SU-DHL-6 (cell line): ENCODE measurements around the gene KCNC1.

Experiments
- H2AFZ ChIP-seq: fragments of 200-600 bp; sonication (generic); 2 replicates; pipeline ENCODE4 v1.6.1; 2014; ENCODE audit warnings: low read depth, mild to moderate bottlenecking, moderate library complexity, mixed read lengths, antibody characterized with exemption, low read length; ENCODE audit not compliant: severe bottlenecking
- H3F3A ChIP-seq: fragments of 200-600 bp; shearing (Covaris generic); 2 replicates; pipeline ENCODE4 v1.6.0; 2016; ENCODE audit warnings: antibody characterized with exemption, mild to moderate bottlenecking; ENCODE audit not compliant: insufficient read depth
- H3K27ac ChIP-seq: fragments of 200-600 bp; sonication (generic); 2 replicates; pipeline ENCODE4 v1.5.1; 2016; ENCODE audit warnings: low read depth, mild to moderate bottlenecking, low read length, moderate library complexity, mixed read lengths
- H3K27me3 ChIP-seq: fragments of 200-600 bp; sonication (generic), shearing (Covaris generic); 2 replicates; pipeline ENCODE4 v1.6.0; 2014; ENCODE audit warnings: mild to moderate bottlenecking, low read length
- H3K36me3 ChIP-seq: fragments of 200-600 bp; sonication (generic); 2 replicates; pipeline ENCODE4 v1.6.1; 2014; ENCODE audit warnings: mild to moderate bottlenecking, low read length, mixed read lengths
- H3K4me2 ChIP-seq: fragments of 300-600, 200-600 bp; shearing (Covaris generic), sonication (generic); 2 replicates; pipeline ENCODE4 v1.6.0; 2014; ENCODE audit warnings: low read length, low read depth, mild to moderate bottlenecking; ENCODE audit not compliant: poor library complexity, severe bottlenecking
- H3K4me3 ChIP-seq: fragments of 200-600 bp; sonication (generic); 2 replicates; pipeline ENCODE4 v1.5.1; 2014; ENCODE audit warnings: antibody characterized with exemption, low read length, mild to moderate bottlenecking, mixed read lengths; ENCODE audit not compliant: insufficient read depth, poor library complexity, severe bottlenecking
- H3K79me2 ChIP-seq: fragments of 200-600 bp; sonication (generic); 2 replicates; pipeline ENCODE4 v1.6.1; 2014; ENCODE audit warnings: mild to moderate bottlenecking, low read length, moderate library complexity; ENCODE audit not compliant: insufficient read depth
- H3K9ac ChIP-seq: fragments of 200-600 bp; sonication (generic); 2 replicates; pipeline ENCODE4 v1.7.0; 2014; ENCODE audit warnings: mild to moderate bottlenecking, low read length
- H3K9me2 ChIP-seq: fragments of 200-600 bp; sonication (generic); replicated peaks from 2 replicates; pipeline ENCODE4 v1.6.1; 2014; ENCODE audit warnings: low read length; ENCODE audit not compliant: insufficient read depth
- H3K9me3 ChIP-seq: fragments of 200-600 bp; sonication (generic); 2 replicates; pipeline ENCODE4 v1.6.1; 2014; ENCODE audit warnings: low read length, mixed read lengths; ENCODE audit not compliant: insufficient read depth
- H4K20me1 ChIP-seq: fragments of 200-600 bp; sonication (generic); 2 replicates; pipeline ENCODE4 v1.6.1; 2014; ENCODE audit warnings: low read depth, mild to moderate bottlenecking, antibody characterized with exemption, low read length, moderate library complexity, mixed read lengths
- EZH2phosphoT487 ChIP-seq: fragments of 200-600 bp; sonication (generic), shearing (Covaris generic); conservative IDR thresholded peaks from 2 replicates; pipeline ENCODE4 v1.6.1; 2018; ENCODE audit warnings: mild to moderate bottlenecking, antibody characterized with exemption, low read length, moderate library complexity, mixed read lengths
- TF ChIP-seq, protein P1 (sequence below): fragments of 200-600 bp; sonication (generic); IDR thresholded peaks from one replicate; pipeline ENCODE4 v1.5.1; 2017; ENCODE audit warnings: antibody characterized with exemption, mild to moderate bottlenecking, low read length, moderate library complexity; ENCODE audit not compliant: insufficient read depth, poor library complexity, severe bottlenecking

KCNC1 gene

DNA sequence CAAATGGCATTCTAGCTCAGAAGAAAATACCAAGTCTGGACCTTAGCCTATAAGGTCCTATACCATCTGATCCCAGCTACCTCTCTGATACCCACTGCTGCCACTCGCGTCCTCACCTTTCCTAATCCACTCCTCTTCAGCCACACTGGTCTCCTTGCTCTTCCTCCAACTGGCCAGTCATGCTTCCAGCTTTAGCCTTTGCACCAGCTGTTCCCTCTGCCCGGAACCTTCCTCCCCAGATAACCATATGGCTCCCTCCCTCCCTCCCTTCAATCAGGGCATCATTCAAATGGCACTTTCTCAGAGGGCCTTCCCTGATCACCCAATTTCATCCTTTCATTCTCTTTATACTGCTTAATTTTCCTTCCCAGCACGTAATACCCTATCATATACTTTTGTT is 67.9 kb downstream of the KCNC1 start:
- Histone ChIP-seq H3K9ac (no peak overlapping the region), H3F3A (no peaks in the 10 kb centered on the region), H2AFZ (no peak overlapping the region), H3K79me2 (no peaks in the 10 kb centered on the region), H3K9me3 (no peaks in the 10 kb centered on the region), H4K20me1 (no peaks in the 10 kb centered on the region), H3K4me3 (no peak overlapping the region), H3K27me3 (no peaks in the 10 kb centered on the region), H3K9me2 (no peaks in the 10 kb centered on the region), H3K36me3 (no peaks in the 10 kb centered on the region), H3K27ac (no peak overlapping the region), H3K4me2 (no peak overlapping the region)
- TF ChIP-seq, protein P1, sequence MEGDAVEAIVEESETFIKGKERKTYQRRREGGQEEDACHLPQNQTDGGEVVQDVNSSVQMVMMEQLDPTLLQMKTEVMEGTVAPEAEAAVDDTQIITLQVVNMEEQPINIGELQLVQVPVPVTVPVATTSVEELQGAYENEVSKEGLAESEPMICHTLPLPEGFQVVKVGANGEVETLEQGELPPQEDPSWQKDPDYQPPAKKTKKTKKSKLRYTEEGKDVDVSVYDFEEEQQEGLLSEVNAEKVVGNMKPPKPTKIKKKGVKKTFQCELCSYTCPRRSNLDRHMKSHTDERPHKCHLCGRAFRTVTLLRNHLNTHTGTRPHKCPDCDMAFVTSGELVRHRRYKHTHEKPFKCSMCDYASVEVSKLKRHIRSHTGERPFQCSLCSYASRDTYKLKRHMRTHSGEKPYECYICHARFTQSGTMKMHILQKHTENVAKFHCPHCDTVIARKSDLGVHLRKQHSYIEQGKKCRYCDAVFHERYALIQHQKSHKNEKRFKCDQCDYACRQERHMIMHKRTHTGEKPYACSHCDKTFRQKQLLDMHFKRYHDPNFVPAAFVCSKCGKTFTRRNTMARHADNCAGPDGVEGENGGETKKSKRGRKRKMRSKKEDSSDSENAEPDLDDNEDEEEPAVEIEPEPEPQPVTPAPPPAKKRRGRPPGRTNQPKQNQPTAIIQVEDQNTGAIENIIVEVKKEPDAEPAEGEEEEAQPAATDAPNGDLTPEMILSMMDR: no peak
- no peak for TF ChIP-seq EZH2phosphoT487

DNA sequence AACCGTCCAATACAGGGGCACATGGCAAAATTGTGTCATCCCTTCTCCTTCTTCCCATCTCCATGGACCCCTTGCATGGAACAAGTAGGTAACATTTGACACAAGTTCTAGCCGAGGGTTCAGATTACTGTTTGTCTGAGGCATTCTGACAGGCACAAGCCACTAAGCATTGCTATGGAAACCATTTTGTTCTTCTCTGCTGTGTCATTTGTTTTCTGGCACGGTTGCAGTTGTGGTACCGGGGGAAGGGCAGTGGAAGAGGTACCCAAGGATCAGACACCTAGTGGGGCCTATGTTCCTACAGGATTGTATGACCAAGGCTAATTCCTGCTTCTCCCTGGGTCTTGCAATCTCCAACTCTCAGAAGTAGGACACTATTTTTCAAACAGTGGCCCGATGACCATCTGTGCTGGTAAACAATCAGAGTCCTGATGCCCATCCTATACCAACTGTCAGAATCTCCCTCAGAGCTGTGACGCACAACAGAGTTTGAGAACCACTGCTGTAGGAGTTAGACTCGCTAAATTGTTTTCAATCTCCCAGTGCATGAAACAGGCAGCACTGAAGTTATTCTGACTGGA is 69.3 kb downstream of the KCNC1 start:
- no peak for TF ChIP-seq EZH2phosphoT487
- TF ChIP-seq, protein P1: no peak
- Histone ChIP-seq H3K9me2 (no peaks in the 10 kb centered on the region), H3K36me3 (no peaks in the 10 kb centered on the region), H3K27me3 (no peaks in the 10 kb centered on the region), H3F3A (no peaks in the 10 kb centered on the region), H3K4me2 (no peak overlapping the region), H3K4me3 (no peak overlapping the region), H3K79me2 (no peaks in the 10 kb centered on the region), H3K9ac (no peak overlapping the region), H3K27ac (no peak overlapping the region), H2AFZ (no peak overlapping the region), H3K9me3 (no peaks in the 10 kb centered on the region), H4K20me1 (no peaks in the 10 kb centered on the region)

DNA sequence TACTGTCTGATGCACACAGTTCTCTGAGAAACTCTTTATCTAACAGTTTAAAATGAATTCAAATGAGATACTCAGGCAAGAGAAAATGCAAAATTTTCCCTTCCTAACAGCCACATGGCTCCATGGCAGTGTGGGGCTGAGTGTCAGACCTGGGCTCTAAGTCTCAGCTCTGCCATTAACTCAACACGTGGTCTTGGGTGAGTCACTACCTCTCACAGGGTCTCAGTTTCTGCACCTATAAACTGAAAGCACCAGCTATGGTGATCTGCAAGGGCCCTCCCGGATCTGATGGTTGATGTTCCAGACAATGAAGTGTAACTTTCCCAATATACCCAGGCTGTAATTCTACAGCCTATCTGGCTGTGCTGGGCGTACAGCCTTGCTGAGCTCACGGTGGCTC is 70.5 kb downstream of the KCNC1 start:
- Histone ChIP-seq H3K4me3 (no peak overlapping the region), H3K9ac (no peak overlapping the region), H2AFZ (no peak overlapping the region), H3K9me3 (no peaks in the 10 kb centered on the region), H3K4me2 (no peak overlapping the region), H3K9me2 (no peaks in the 10 kb centered on the region), H3F3A (no peaks in the 10 kb centered on the region), H3K79me2 (no peaks in the 10 kb centered on the region), H3K27me3 (no peaks in the 10 kb centered on the region), H4K20me1 (no peaks in the 10 kb centered on the region), H3K27ac (no peak overlapping the region), H3K36me3 (no peaks in the 10 kb centered on the region)
- TF ChIP-seq, protein P1: no peak
- no peak for TF ChIP-seq EZH2phosphoT487

DNA sequence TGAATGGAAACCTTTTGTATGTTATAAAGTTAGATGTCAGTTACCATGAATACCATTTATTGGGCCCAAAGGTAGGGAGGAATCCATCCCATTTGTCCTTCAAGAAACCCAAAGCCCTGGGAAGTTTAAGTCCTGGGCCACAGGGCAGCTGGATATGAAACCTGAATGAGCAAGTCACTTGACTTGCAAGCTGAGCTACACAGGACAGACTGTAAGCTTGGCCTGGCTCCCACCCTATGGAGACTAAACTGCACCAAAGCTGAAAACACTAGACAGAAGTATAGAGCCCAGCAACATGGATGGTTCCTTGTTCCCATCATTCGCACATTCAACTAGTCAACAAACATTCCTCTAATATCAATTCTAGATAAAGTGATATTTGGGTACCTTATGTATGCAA is 71.3 kb downstream of the KCNC1 start:
- H3K9me3 ChIP-seq: no peaks in the 10 kb centered on the region
- TF ChIP-seq EZH2phosphoT487: no peak
- TF ChIP-seq, protein P1: no peak
- no peaks in the 10 kb centered on the region for H3K79me2 ChIP-seq
- H2AFZ ChIP-seq: no peak overlapping the region
- H3K4me2 ChIP-seq: no peak overlapping the region
- H3K27ac ChIP-seq: no peak overlapping the region
- no peaks in the 10 kb centered on the region for H3K36me3 ChIP-seq
- H3K9ac ChIP-seq: no peak overlapping the region
- H3K4me3 ChIP-seq: no peak overlapping the region
- H3K9me2 ChIP-seq: no peaks in the 10 kb centered on the region
- no peaks in the 10 kb centered on the region for H4K20me1 ChIP-seq
- H3K27me3 ChIP-seq: no peaks in the 10 kb centered on the region
- H3F3A ChIP-seq: no peaks in the 10 kb centered on the region
